HG02610 (cell line): ENCODE data around the gene SMARCB1.
"Not testable (repeated sequence)": the region's sequence is repeated elsewhere in the genome, so short reads cannot be mapped to it uniquely, and the experiment has no call there.

Experiments
- ATAC-seq: cut with Tn5 transposase; IDR thresholded peaks from one replicate; pipeline ENCODE4 v1.9.1; 2021; ENCODE audit warnings: mild to moderate bottlenecking, moderate library complexity; ENCODE audit not compliant: unreplicated experiment

The SMARCB1 gene

GRCh38 chr22:23841736-23842445 is 55.1 kb downstream of the SMARCB1 start:
- ATAC-seq: no peak

- no peak for ATAC-seq
These were observed 55.8 kb downstream of the SMARCB1 start for GRCh38 chr22:23842599-23842998.

- ATAC-seq: no peak
These were observed 58.0 kb downstream of the SMARCB1 start for GRCh38 chr22:23844739-23845202.

GRCh38 chr22:23845265-23846080 is 58.7 kb downstream of the SMARCB1 start:
- ATAC-seq: no peak

GRCh38 chr22:23846081-23846469 is 59.3 kb downstream of the SMARCB1 start:
- no peak for ATAC-seq

GRCh38 chr22:23847310-23847920 is 60.6 kb downstream of the SMARCB1 start:
- ATAC-seq: no peak

- ATAC-seq: no peak
These were observed 61.5 kb downstream of the SMARCB1 start for GRCh38 chr22:23847991-23848864.

GRCh38 chr22:23849009-23850006 is 62.5 kb downstream of the SMARCB1 start:
- no peak for ATAC-seq

- no peak for ATAC-seq
These were observed 63.4 kb downstream of the SMARCB1 start for GRCh38 chr22:23850136-23850611.

GRCh38 chr22:23856721-23857605 is 70.2 kb downstream of the SMARCB1 start:
- peak; percentile 34 for ATAC-seq

- peak; percentile 86 for ATAC-seq
These were observed 71.1 kb downstream of the SMARCB1 start, which contains the start of gene SLC2A11 for GRCh38 chr22:23857606-23858483. SLC2A11 (plus strand) TSS chr22:23857875; CDS start chr22:23858000, 125 bp downstream.

GRCh38 chr22:23858484-23858815 is 71.7 kb downstream of the SMARCB1 start:
- no peak for ATAC-seq

GRCh38 chr22:23859201-23859600 is 72.4 kb downstream of the SMARCB1 start:
- ATAC-seq: no peak

GRCh38 chr22:23860187-23860586 is 73.4 kb downstream of the SMARCB1 start:
- not testable (repeated sequence) for ATAC-seq

- ATAC-seq: no peak
These were observed 75.3 kb downstream of the SMARCB1 start for GRCh38 chr22:23862103-23862502.

GRCh38 chr22:23864499-23865154 is 77.9 kb downstream of the SMARCB1 start:
- ATAC-seq: not testable (repeated sequence)

GRCh38 chr22:23868580-23868979 is 81.8 kb downstream of the SMARCB1 start:
- ATAC-seq: no peak
